ENCODE measurements around the gene TMEM250.
"Not testable (repeated sequence)": the region's sequence is repeated elsewhere in the genome, so short reads cannot be mapped to it uniquely, and the experiment has no call there.

The TMEM250 gene

GRCh38 chr9:136151848-136152542, 33.3 kb upstream of the TMEM250 start:
- no peak for DNase-seq (ENCODE audit: low read depth)
- TF ChIP-seq CTCF (IDR thresholded peaks at IDR 0.05; ENCODE audit: low read length, missing control alignments), result no peak
- no peak overlapping the region for H3K4me3 ChIP-seq (replicated peaks; ENCODE audit: low read depth, low read length)

- no peak overlapping the region for H3K4me3 ChIP-seq (replicated peaks; ENCODE audit: low read depth, low read length)
- DNase-seq (ENCODE audit: low read depth), result no peak
- TF ChIP-seq CTCF (IDR thresholded peaks at IDR 0.05; ENCODE audit: low read length, missing control alignments), result no peak
These were observed 32.6 kb upstream of the TMEM250 start for GRCh38 chr9:136151214-136151804.

GRCh38 chr9:136150664-136151213, 32.1 kb upstream of the TMEM250 start:
- not testable (repeated sequence) for H3K4me3 ChIP-seq (replicated peaks; ENCODE audit: low read depth, low read length)

GRCh38 chr9:136149853-136150252, 31.2 kb upstream of the TMEM250 start:
- H3K4me3 ChIP-seq (replicated peaks; ENCODE audit: low read depth, low read length), result no peak overlapping the region
- no peak for TF ChIP-seq CTCF (IDR thresholded peaks at IDR 0.05; ENCODE audit: low read length, missing control alignments)
- no peak for DNase-seq (ENCODE audit: low read depth)

More at GRCh38 chr9:136150664-136151213, 32.1 kb upstream of the TMEM250 start:
- DNase-seq (ENCODE audit: low read depth), result peak; percentile 3

GRCh38 chr9:136149337-136149736, 30.7 kb upstream of the TMEM250 start:
- DNase-seq (ENCODE audit: low read depth), result no peak
- TF ChIP-seq CTCF (IDR thresholded peaks at IDR 0.05; ENCODE audit: low read length, missing control alignments), result no peak
- no peak overlapping the region for H3K4me3 ChIP-seq (replicated peaks; ENCODE audit: low read depth, low read length)

- DNase-seq (ENCODE audit: low read depth), result no peak
- TF ChIP-seq CTCF (IDR thresholded peaks at IDR 0.05; ENCODE audit: low read length, missing control alignments), result no peak
- no peak overlapping the region for H3K4me3 ChIP-seq (replicated peaks; ENCODE audit: low read depth, low read length)
These were observed 30.1 kb upstream of the TMEM250 start for GRCh38 chr9:136148766-136149165.

- TF ChIP-seq CTCF (IDR thresholded peaks at IDR 0.05; ENCODE audit: low read length, missing control alignments), result no peak
- no peak for DNase-seq (ENCODE audit: low read depth)
- H3K4me3 ChIP-seq (replicated peaks; ENCODE audit: low read depth, low read length), result no peak overlapping the region
These were observed 29.4 kb upstream of the TMEM250 start for GRCh38 chr9:136147890-136148714.

Measured in fibroblast of pulmonary artery (primary cell).